Ishikawa (cell line): ENCODE measurements around the gene SCEL.

Experiments
- CEBPB ChIP-seq: IDR thresholded peaks from 2 replicates; pipeline ENCODE4 v1.6.1; 2012
- CREB1 ChIP-seq: IDR thresholded peaks from 2 replicates; pipeline ENCODE4 v1.6.1; 2012; ENCODE audit warnings: low read depth
- EGR1 ChIP-seq: IDR thresholded peaks from 2 replicates; pipeline ENCODE4 v1.6.1; 2012
- EP300 ChIP-seq: IDR thresholded peaks from 2 replicates; pipeline ENCODE4 v1.6.1; 2012; ENCODE audit warnings: borderline replicate concordance
- FOXM1 ChIP-seq: IDR thresholded peaks from 2 replicates; pipeline ENCODE4 v1.6.1; 2012; ENCODE audit warnings: low read depth, borderline replicate concordance
- MAX ChIP-seq: IDR thresholded peaks from 2 replicates; pipeline ENCODE4 v1.6.1; 2012
- NFIC ChIP-seq: IDR thresholded peaks from 2 replicates; pipeline ENCODE4 v1.6.1; 2012
- RAD21 ChIP-seq: IDR thresholded peaks from 2 replicates; pipeline ENCODE4 v1.6.1; 2012; ENCODE audit warnings: low read depth
- REST ChIP-seq: IDR thresholded peaks from 2 replicates; pipeline ENCODE4 v1.6.1; 2012; ENCODE audit warnings: low read depth, mild to moderate bottlenecking
- TAF1 ChIP-seq: IDR thresholded peaks from 2 replicates; pipeline ENCODE4 v1.6.1; 2012; ENCODE audit warnings: low read depth, mild to moderate bottlenecking
- TCF12 ChIP-seq: IDR thresholded peaks from 2 replicates; pipeline ENCODE4 v1.6.1; 2012; ENCODE audit warnings: low read depth
- TEAD4 ChIP-seq: IDR thresholded peaks from 2 replicates; pipeline ENCODE4 v1.6.1; 2012
- USF1 ChIP-seq: IDR thresholded peaks from 2 replicates; pipeline ENCODE4 v1.6.1; 2012
- YY1 ChIP-seq: IDR thresholded peaks from 2 replicates; pipeline ENCODE4 v1.6.1; 2012; ENCODE audit warnings: low read depth
- ZBTB7A ChIP-seq: IDR thresholded peaks from 2 replicates; pipeline ENCODE4 v1.6.1; 2012; ENCODE audit warnings: low read depth

The SCEL gene

GRCh38 chr13:77548594-77548993 lies 13.1 kb downstream of the SCEL start:
- TF ChIP-seq YY1 (no peak), REST (no peak), TCF12 (no peak), EP300 (no peak), CEBPB (no peak), EGR1 (no peak), USF1 (no peak), MAX (no peak), ZBTB7A (no peak), RAD21 (no peak), FOXM1 (no peak), TAF1 (no peak), CREB1 (no peak), NFIC (no peak), TEAD4 (no peak)

- TF ChIP-seq REST (no peak), MAX (0 out of 2 replicates have a peak, but pooled peaks have one; percentile 24), RAD21 (peak; percentile 13; the same call in 1 of the 2 replicates), FOXM1 (no peak)
Measured at GRCh38 chr13:77554069-77554468, 18.6 kb downstream of the SCEL start.

GRCh38 chr13:77555246-77555645 lies 19.7 kb downstream of the SCEL start:
- TF ChIP-seq MAX (no peak), ZBTB7A (no peak), REST (no peak), TEAD4 (no peak), TCF12 (no peak), FOXM1 (no peak), CREB1 (no peak), EP300 (no peak), YY1 (no peak), NFIC (no peak), USF1 (no peak), CEBPB (no peak), EGR1 (no peak), TAF1 (no peak), RAD21 (no peak)

- TF ChIP-seq TEAD4 (peak; percentile 13; the same call in 1 of the 2 replicates), CREB1 (no peak)
Measured at GRCh38 chr13:77558016-77558415, 22.5 kb downstream of the SCEL start.

- TF ChIP-seq CREB1 (no peak), EP300 (no peak), REST (peak; percentile 93)
Measured at GRCh38 chr13:77563111-77563510, 27.6 kb downstream of the SCEL start.
